ENCODE results near the gene DOP1A.

GRCh38 chr6:83071707-83072106, 4.2 kb downstream of the DOP1A start:
- no peak for TF ChIP-seq EZH2phosphoT487 (IDR thresholded peaks at IDR 0.05; ENCODE audit: borderline replicate concordance, low read length)
- no peak for TF ChIP-seq CTCF (conservative IDR thresholded peaks at IDR 0.05; ENCODE audit: low read depth, low read length)
- TF ChIP-seq EZH2 (IDR thresholded peaks at IDR 0.05; ENCODE audit: low read length, unreplicated experiment): no peak

All from PC-3 (cell line).